ENCODE data around the gene DYRK4. TPM values are rescaled to one million over a fixed set of nuclear protein-coding genes. Genes with fewer than 3 reads are reported as not detected.

The DYRK4 gene
- total RNA-seq, 1 experiment from 2014 or later: 27.1 TPM

- Histone ChIP-seq H4K20me1 (ENCODE audit: insufficient read depth) (no peaks in the 10 kb centered on the region), H3K27me3 (ENCODE audit: insufficient read depth, low read length) (peaks cover 22% of the 10 kb centered on the region), H3K4me3 (replicated peaks in 1 of 2; ENCODE audit: low read depth in 1 of 2, low read length in 2 of 2) (no peak overlapping the region), H3K4me2 (ENCODE audit: low read length) (no peak overlapping the region), H3K4me1 (ENCODE audit: control insufficient read depth in 1 of 2, insufficient read depth in 2 of 2, low read length in 2 of 2) (no peaks in the 10 kb centered on the region), H3K36me3 (ENCODE audit: control insufficient read depth in 1 of 2, insufficient read depth in 2 of 2, low read length in 2 of 2) (no peaks in the 10 kb centered on the region), H3K9ac (ENCODE audit: low read length) (no peak overlapping the region), H3K27ac (ENCODE audit: low read depth, low read length) (no peak overlapping the region), H3K9me2 (ENCODE audit: insufficient read depth) (no peaks in the 10 kb centered on the region), H3K9me3 (ENCODE audit: control insufficient read depth in 1 of 2, insufficient read depth in 1 of 2, low read depth in 1 of 2, low read length in 2 of 2) (no peaks in the 10 kb centered on the region), H3K79me2 (ENCODE audit: insufficient read depth, low read length) (no peaks in the 10 kb centered on the region), H2AFZ (ENCODE audit: low read depth, low read length, poor library complexity, severe bottlenecking) (no peak overlapping the region)
- no TSS peak for BruUV-seq (replicated peaks)
- ChIA-PET POLR2A (no interaction called here), CTCF (no interaction called here), RAD21 (ENCODE audit: low non-redundant PET in 1 of 2, low total read pairs in 2 of 2, uncharacterized antibody in 2 of 2, unreplicated experiment in 2 of 2) (no interaction called here)
- ATAC-seq: no peak
- no peak for TF ChIP-seq CTCF (IDR thresholded peaks at IDR 0.05 in 2 of 3, conservative IDR thresholded peaks at IDR 0.05 in 1 of 3; ENCODE audit: borderline replicate concordance in 1 of 3, insufficient read depth in 1 of 3, low read depth in 2 of 3, low read length in 2 of 3)
- no peak for TF ChIP-seq ZFX (IDR thresholded peaks at IDR 0.05)
- TF ChIP-seq EZH2phosphoT487 (IDR thresholded peaks at IDR 0.05; ENCODE audit: borderline replicate concordance): no peak
- no peak for TF ChIP-seq SP1 (IDR thresholded peaks at IDR 0.05; ENCODE audit: low read depth)
- TF ChIP-seq ZNF274 (IDR thresholded peaks at IDR 0.05; ENCODE audit: low read depth, low read length): no peak
- TF ChIP-seq EZH2 (IDR thresholded peaks at IDR 0.05): no peak
- no peak for TF ChIP-seq EGR1 (IDR thresholded peaks at IDR 0.05; ENCODE audit: low read depth)
- TF ChIP-seq REST (IDR thresholded peaks at IDR 0.05; ENCODE audit: low read depth): no peak
- TF ChIP-seq MAX (IDR thresholded peaks at IDR 0.05): no peak
- TF ChIP-seq SRF (IDR thresholded peaks at IDR 0.05; ENCODE audit: low read depth): no peak
- no peak for DNase-seq (ENCODE audit: low read depth, low spot score)
- intact Hi-C loops (cut with micrococcal nuclease): no loop called here
Observed at GRCh38 chr12:4628406-4628805, 66.4 kb downstream of the DYRK4 start.

All from HCT116 (cell line).